VCaP (cell line): ENCODE data around the gene KCTD3.

ENCODE experiments used
- H3K27ac ChIP-seq: fragments of 450-650 bp; 2 replicates; pipeline ENCODE4 v1.5.1; 2017
- CTCF ChIP-seq: fragments of 450-650 bp; conservative IDR thresholded peaks from 2 replicates; pipeline ENCODE4 v1.5.1; 2017; ENCODE audit warnings: mild to moderate bottlenecking, moderate library complexity

The KCTD3 gene

GRCh38 chr1:215657047-215657446 lies 89.9 kb downstream of the KCTD3 start:
- TF ChIP-seq CTCF, result no peak
- H3K27ac ChIP-seq, result no peak overlapping the region

DNA sequence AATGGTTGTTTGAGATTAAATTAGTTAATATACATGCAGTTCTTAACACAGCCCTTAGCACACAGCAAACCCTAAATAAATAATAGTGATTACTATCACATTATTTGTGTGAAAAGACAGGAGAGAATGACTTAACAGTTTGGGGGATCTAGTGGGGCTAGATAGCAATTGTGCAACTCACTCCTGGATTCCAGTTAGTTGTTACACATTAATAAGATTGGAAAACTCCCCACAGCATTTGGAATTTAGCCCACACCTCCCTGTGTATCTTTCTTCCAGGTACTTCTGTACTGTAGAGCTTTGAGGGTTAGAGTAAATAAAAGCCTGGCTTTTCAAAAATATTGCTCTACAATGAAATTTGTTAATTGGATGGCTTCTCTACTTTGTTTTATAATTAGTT lies 93.2 kb downstream of the KCTD3 start:
- no peak overlapping the region for H3K27ac ChIP-seq
- no peak for TF ChIP-seq CTCF

- TF ChIP-seq CTCF, result no peak
- no peak overlapping the region for H3K27ac ChIP-seq
These were observed 93.9 kb downstream of the KCTD3 start for GRCh38 chr1:215661033-215661432.

DNA sequence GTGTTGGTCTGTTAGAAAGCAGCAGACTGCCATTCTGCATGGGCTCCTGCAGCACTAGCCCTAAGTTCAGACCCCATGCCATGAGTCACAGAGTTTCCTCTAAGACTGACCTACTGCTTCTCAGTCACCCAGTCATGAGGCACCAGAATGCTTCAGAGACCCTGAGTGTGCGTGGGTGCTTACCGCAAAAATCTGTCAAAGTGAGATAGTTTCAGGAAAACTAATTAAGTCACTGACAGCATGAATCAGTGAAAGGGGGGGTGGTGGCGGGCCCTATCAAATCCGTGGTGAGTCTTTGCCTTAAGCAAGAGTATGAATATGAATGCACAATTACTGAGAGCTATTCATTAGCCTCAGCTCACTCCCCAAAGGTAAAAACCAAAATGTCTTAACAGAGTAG lies 98.1 kb downstream of the KCTD3 start:
- no peak for TF ChIP-seq CTCF
- no peak overlapping the region for H3K27ac ChIP-seq

DNA sequence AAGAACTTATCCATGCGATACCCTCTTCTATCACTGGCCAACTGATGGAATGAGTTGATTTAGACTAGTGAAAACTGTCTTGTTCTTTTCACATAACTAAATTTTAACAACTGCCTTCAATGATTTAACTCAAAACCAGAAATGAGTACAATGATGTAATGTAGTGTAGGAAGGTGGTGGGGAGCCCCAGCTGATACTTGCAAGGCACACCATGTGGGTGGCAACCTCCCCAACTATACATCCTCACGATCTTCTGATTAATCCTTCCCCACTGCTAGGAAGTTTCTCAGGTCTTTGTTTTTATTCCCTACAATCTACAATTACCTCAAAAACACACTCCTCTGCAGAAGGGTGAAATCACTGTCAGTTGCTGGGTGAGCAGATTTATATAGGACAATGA lies 100.7 kb downstream of the KCTD3 start:
- H3K27ac ChIP-seq, result no peak overlapping the region
- TF ChIP-seq CTCF, result no peak

- no peak for TF ChIP-seq CTCF
- H3K27ac ChIP-seq, result no peak overlapping the region
These were observed 102.8 kb downstream of the KCTD3 start for GRCh38 chr1:215669806-215670491.
